ENCODE measurements around the gene FOXN4.

The FOXN4 gene

DNA sequence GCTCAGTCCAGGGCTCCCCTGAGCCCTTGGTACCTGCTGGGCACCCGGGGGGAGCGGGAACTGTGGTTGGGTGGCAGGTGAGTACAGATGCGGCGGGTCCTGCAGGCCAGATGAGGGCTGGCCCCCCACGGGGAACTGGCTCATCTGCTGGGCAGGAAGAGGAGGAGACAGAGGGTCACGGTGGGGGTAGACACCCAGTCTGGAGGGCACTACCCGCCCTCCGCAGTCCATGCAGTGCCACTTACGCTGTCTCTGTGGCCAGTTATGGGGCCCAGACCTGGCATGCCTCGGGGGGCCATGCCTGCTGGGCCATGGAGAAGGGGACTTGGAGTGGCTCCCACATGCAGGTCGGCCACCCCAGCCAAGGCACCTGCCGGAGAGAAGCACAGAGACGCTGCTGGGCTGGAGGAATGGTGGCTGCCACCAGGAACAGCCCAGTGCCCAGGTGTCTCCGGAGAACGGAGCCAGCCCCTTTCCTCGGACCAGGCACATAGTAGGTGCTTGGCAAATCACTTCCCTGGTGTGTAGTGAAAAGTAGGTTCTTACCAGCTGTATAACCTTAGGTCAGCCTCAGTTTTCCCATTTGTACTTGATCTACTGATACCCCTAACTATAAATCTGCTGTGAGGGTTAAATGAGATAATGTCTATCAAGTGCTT, 21.1 kb downstream of the FOXN4 start:
- Histone ChIP-seq H2BK12ac (ENCODE audit: low read length) (no peak overlapping the region), H3K4ac (ENCODE audit: low read depth, low read length) (no peak overlapping the region), H2AFZ (ENCODE audit: insufficient read depth, low read length, poor library complexity) (no peak overlapping the region), H3K79me2 (ENCODE audit: control insufficient read depth, insufficient read depth, low read length, poor library complexity) (no peaks in the 10 kb centered on the region), H3K4me1 (ENCODE audit: control insufficient read depth in 1 of 2, insufficient read depth in 2 of 2, low read length in 2 of 2) (no peaks in the 10 kb centered on the region), H3K14ac (ENCODE audit: low read length) (no peak overlapping the region), H4K8ac (ENCODE audit: low read depth, low read length) (no peak overlapping the region), H3K18ac (ENCODE audit: low read length) (no peak overlapping the region), H3K23ac (ENCODE audit: low read length) (no peak overlapping the region), H4K91ac (ENCODE audit: low read depth, low read length) (no peak overlapping the region), H3K9me3 (ENCODE audit: insufficient read depth, low read depth, low read length) (no peaks in the 10 kb centered on the region), H2BK120ac (ENCODE audit: insufficient read depth, low read length, poor library complexity) (no peak overlapping the region), H3K27ac (ENCODE audit: low read depth, low read length) (no peak overlapping the region), H4K12ac (ENCODE audit: low read depth, low read length) (no peak overlapping the region), H3K27me3 (ENCODE audit: insufficient read depth, low read length) (no peaks in the 10 kb centered on the region), H3K4me2 (ENCODE audit: low read length) (no peak overlapping the region), H3K79me1 (ENCODE audit: low read length) (no peaks in the 10 kb centered on the region), H3K36me3 (ENCODE audit: control insufficient read depth in 1 of 2, insufficient read depth in 2 of 2, low read length in 2 of 2) (no peaks in the 10 kb centered on the region), H2AK5ac (ENCODE audit: low read length) (no peak overlapping the region), H3K9ac (ENCODE audit: low read length) (no peak overlapping the region), H3K4me3 (ENCODE audit: low read depth, low read length) (no peak overlapping the region), H2BK5ac (ENCODE audit: low read depth, low read length, poor library complexity) (no peak overlapping the region)
- WGBS (ENCODE audit: extremely low coverage, insufficient coverage, insufficient read length) = no CpG with 5 or more reads among the region's 16 CpGs
- DNase-seq = no peak

DNA sequence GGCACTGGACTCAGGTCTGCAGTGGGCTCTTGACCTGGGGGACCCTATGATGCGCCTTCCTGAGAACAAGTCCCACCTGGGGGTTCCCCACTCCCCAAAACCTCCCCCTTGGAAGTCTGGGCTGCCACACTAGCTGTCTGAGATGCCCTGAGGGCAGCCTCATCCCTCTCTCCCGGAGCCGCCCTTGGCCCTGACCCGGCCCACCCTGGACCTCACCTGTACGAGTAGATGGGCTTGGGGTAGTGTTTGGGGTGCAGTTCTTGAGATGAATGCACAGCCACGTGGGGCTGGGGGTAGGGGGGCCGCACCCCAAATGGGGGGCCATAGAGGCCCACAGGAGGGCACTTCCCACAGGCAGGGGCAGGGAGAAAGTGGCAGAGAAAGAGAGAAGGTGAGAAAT, 21.9 kb downstream of the FOXN4 start:
- Histone ChIP-seq H3K14ac (ENCODE audit: low read length) (no peak overlapping the region), H2BK5ac (ENCODE audit: low read depth, low read length, poor library complexity) (no peak overlapping the region), H4K8ac (ENCODE audit: low read depth, low read length) (no peak overlapping the region), H2AFZ (ENCODE audit: insufficient read depth, low read length, poor library complexity) (no peak overlapping the region), H3K79me1 (ENCODE audit: low read length) (no peaks in the 10 kb centered on the region), H3K36me3 (ENCODE audit: control insufficient read depth in 1 of 2, insufficient read depth in 2 of 2, low read length in 2 of 2) (no peaks in the 10 kb centered on the region), H3K23ac (ENCODE audit: low read length) (no peak overlapping the region), H2BK120ac (ENCODE audit: insufficient read depth, low read length, poor library complexity) (no peak overlapping the region), H2AK5ac (ENCODE audit: low read length) (no peak overlapping the region), H3K9ac (ENCODE audit: low read length) (no peak overlapping the region), H2BK12ac (ENCODE audit: low read length) (no peak overlapping the region), H3K79me2 (ENCODE audit: control insufficient read depth, insufficient read depth, low read length, poor library complexity) (no peaks in the 10 kb centered on the region), H3K4me1 (ENCODE audit: control insufficient read depth in 1 of 2, insufficient read depth in 2 of 2, low read length in 2 of 2) (no peaks in the 10 kb centered on the region), H4K91ac (ENCODE audit: low read depth, low read length) (no peak overlapping the region), H4K12ac (ENCODE audit: low read depth, low read length) (no peak overlapping the region), H3K18ac (ENCODE audit: low read length) (no peak overlapping the region), H3K4me2 (ENCODE audit: low read length) (no peak overlapping the region), H3K4me3 (ENCODE audit: low read depth, low read length) (no peak overlapping the region), H3K27ac (ENCODE audit: low read depth, low read length) (no peak overlapping the region), H3K4ac (ENCODE audit: low read depth, low read length) (no peak overlapping the region), H3K27me3 (ENCODE audit: insufficient read depth, low read length) (no peaks in the 10 kb centered on the region), H3K9me3 (ENCODE audit: insufficient read depth, low read depth, low read length) (no peaks in the 10 kb centered on the region)
- no peak for DNase-seq
- WGBS (ENCODE audit: extremely low coverage, insufficient coverage, insufficient read length) = no CpG with 5 or more reads among the region's 7 CpGs

DNA sequence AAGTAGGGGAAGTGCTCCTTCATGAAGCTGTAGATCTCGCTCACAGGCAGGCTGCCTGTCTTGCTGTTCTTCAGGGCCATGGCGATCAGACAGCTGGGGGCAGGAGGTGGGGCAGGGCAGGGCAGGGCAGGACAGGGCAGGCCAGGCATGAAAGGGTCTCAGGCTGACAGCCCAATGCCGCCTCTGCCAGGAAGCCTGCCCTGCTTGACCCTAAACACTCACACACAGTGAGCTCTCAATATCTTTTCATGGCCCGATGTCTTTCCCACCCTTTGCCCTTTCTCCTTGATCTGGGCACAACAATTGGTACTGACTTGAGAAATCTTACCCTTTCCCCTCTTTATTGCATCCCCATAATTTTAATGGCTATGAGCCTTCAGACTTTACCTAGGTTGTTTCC, 22.4 kb downstream of the FOXN4 start:
- no peak overlapping the region for H3K4me3 ChIP-seq (ENCODE audit: low read depth, low read length)
- H3K36me3 ChIP-seq (ENCODE audit: control insufficient read depth in 1 of 2, insufficient read depth in 2 of 2, low read length in 2 of 2) = no peaks in the 10 kb centered on the region
- no peaks in the 10 kb centered on the region for H3K79me2 ChIP-seq (ENCODE audit: control insufficient read depth, insufficient read depth, low read length, poor library complexity)
- H2AFZ ChIP-seq (ENCODE audit: insufficient read depth, low read length, poor library complexity) = no peak overlapping the region
- no peak for DNase-seq
- no peaks in the 10 kb centered on the region for H3K9me3 ChIP-seq (ENCODE audit: insufficient read depth, low read depth, low read length)
- H3K9ac ChIP-seq (ENCODE audit: low read length) = no peak overlapping the region
- H4K8ac ChIP-seq (ENCODE audit: low read depth, low read length) = no peak overlapping the region
- no peak overlapping the region for H2AK5ac ChIP-seq (ENCODE audit: low read length)
- no peaks in the 10 kb centered on the region for H3K27me3 ChIP-seq (ENCODE audit: insufficient read depth, low read length)
- H3K79me1 ChIP-seq (ENCODE audit: low read length) = no peaks in the 10 kb centered on the region
- H3K14ac ChIP-seq (ENCODE audit: low read length) = no peak overlapping the region
- WGBS (ENCODE audit: extremely low coverage, insufficient coverage, insufficient read length) = no CpG with 5 or more reads among the region's 4 CpGs
- no peak overlapping the region for H2BK5ac ChIP-seq (ENCODE audit: low read depth, low read length, poor library complexity)
- no peak overlapping the region for H2BK120ac ChIP-seq (ENCODE audit: insufficient read depth, low read length, poor library complexity)
- H4K12ac ChIP-seq (ENCODE audit: low read depth, low read length) = no peak overlapping the region
- no peak overlapping the region for H3K23ac ChIP-seq (ENCODE audit: low read length)
- H3K18ac ChIP-seq (ENCODE audit: low read length) = no peak overlapping the region
- no peak overlapping the region for H3K4me2 ChIP-seq (ENCODE audit: low read length)
- no peak overlapping the region for H3K27ac ChIP-seq (ENCODE audit: low read depth, low read length)
- H3K4me1 ChIP-seq (ENCODE audit: control insufficient read depth in 1 of 2, insufficient read depth in 2 of 2, low read length in 2 of 2) = no peaks in the 10 kb centered on the region
- no peak overlapping the region for H4K91ac ChIP-seq (ENCODE audit: low read depth, low read length)
- no peak overlapping the region for H2BK12ac ChIP-seq (ENCODE audit: low read length)
- no peak overlapping the region for H3K4ac ChIP-seq (ENCODE audit: low read depth, low read length)

- no peak overlapping the region for H3K14ac ChIP-seq (ENCODE audit: low read length)
- no peak overlapping the region for H3K4me2 ChIP-seq (ENCODE audit: low read length)
- no peak overlapping the region for H3K4me3 ChIP-seq (ENCODE audit: low read depth, low read length)
Measured at GRCh38 chr12:109286252-109286651, 22.8 kb downstream of the FOXN4 start.

More at GRCh38 chr12:109286252-109286651, 22.8 kb downstream of the FOXN4 start:
- H3K27me3 ChIP-seq (ENCODE audit: insufficient read depth, low read length) = no peaks in the 10 kb centered on the region
- H2AFZ ChIP-seq (ENCODE audit: insufficient read depth, low read length, poor library complexity) = no peak overlapping the region
- no peaks in the 10 kb centered on the region for H3K79me1 ChIP-seq (ENCODE audit: low read length)
- no peak overlapping the region for H2AK5ac ChIP-seq (ENCODE audit: low read length)
- H3K4me1 ChIP-seq (ENCODE audit: control insufficient read depth in 1 of 2, insufficient read depth in 2 of 2, low read length in 2 of 2) = no peaks in the 10 kb centered on the region
- no peak overlapping the region for H3K27ac ChIP-seq (ENCODE audit: low read depth, low read length)
- H4K8ac ChIP-seq (ENCODE audit: low read depth, low read length) = no peak overlapping the region
- no peak overlapping the region for H2BK12ac ChIP-seq (ENCODE audit: low read length)
- H3K36me3 ChIP-seq (ENCODE audit: control insufficient read depth in 1 of 2, insufficient read depth in 2 of 2, low read length in 2 of 2) = no peaks in the 10 kb centered on the region
- H2BK5ac ChIP-seq (ENCODE audit: low read depth, low read length, poor library complexity) = no peak overlapping the region
- no peaks in the 10 kb centered on the region for H3K79me2 ChIP-seq (ENCODE audit: control insufficient read depth, insufficient read depth, low read length, poor library complexity)
- H3K18ac ChIP-seq (ENCODE audit: low read length) = no peak overlapping the region
- no peaks in the 10 kb centered on the region for H3K9me3 ChIP-seq (ENCODE audit: insufficient read depth, low read depth, low read length)
- H3K9ac ChIP-seq (ENCODE audit: low read length) = no peak overlapping the region
- no peak for DNase-seq
- no peak overlapping the region for H3K4ac ChIP-seq (ENCODE audit: low read depth, low read length)
- H3K23ac ChIP-seq (ENCODE audit: low read length) = no peak overlapping the region
- H4K91ac ChIP-seq (ENCODE audit: low read depth, low read length) = no peak overlapping the region
- no peak overlapping the region for H4K12ac ChIP-seq (ENCODE audit: low read depth, low read length)
- no peak overlapping the region for H2BK120ac ChIP-seq (ENCODE audit: insufficient read depth, low read length, poor library complexity)
